Mesothelial cell of epicardium (in vitro differentiated cells): ENCODE results near the gene WDHD1. TPM values are rescaled to one million over a fixed set of nuclear protein-coding genes. Genes with fewer than 3 reads are reported as not detected.
"Not testable (repeated sequence)": the region's sequence is repeated elsewhere in the genome, so short reads cannot be mapped to it uniquely, and the experiment has no call there.

Experiments
- DNase-seq, 2 experiments: peaks; one replicate each; pipeline ENCODE4 v3.0.0; 2021; ENCODE audit warnings: low spot score in 2 of 2; ENCODE audit not compliant: unreplicated experiment in 2 of 2
- H3K27ac Mint-ChIP-seq: 2 replicates; pipeline ENCODE4 v1.8.0; 2021; ENCODE audit warnings: mixed read lengths
- H3K27me3 Mint-ChIP-seq: 2 replicates; pipeline ENCODE4 v1.8.0; 2021; ENCODE audit warnings: low read depth, mixed read lengths
- H3K36me3 Mint-ChIP-seq: 2 replicates; pipeline ENCODE4 v1.8.0; 2021; ENCODE audit warnings: mixed read lengths
- H3K4me1 Mint-ChIP-seq: 2 replicates; pipeline ENCODE4 v1.8.0; 2021; ENCODE audit warnings: mixed read lengths
- H3K4me3 Mint-ChIP-seq: 2 replicates; pipeline ENCODE4 v1.8.0; 2021; ENCODE audit warnings: mild to moderate bottlenecking, moderate library complexity, mixed read lengths
- H3K9me3 Mint-ChIP-seq: 2 replicates; pipeline ENCODE4 v1.8.0; 2021; ENCODE audit warnings: mixed read lengths
- total RNA-seq: library from RNA; stranded (reverse); gene quantifications from 3 replicates; pipeline ENCODE4 v1.2.1, GENCODE V29; 2021
- TF ChIP-seq, protein P1 (sequence below): fragments of 200-600 bp; sonication (generic); IDR thresholded peaks from one replicate; pipeline ENCODE4 v1.5.0; 2021; ENCODE audit warnings: antibody characterized with exemption; ENCODE audit not compliant: unreplicated experiment

The WDHD1 gene
- total RNA-seq, 1 donor from 2014 or later, result 15.5 TPM

DNA sequence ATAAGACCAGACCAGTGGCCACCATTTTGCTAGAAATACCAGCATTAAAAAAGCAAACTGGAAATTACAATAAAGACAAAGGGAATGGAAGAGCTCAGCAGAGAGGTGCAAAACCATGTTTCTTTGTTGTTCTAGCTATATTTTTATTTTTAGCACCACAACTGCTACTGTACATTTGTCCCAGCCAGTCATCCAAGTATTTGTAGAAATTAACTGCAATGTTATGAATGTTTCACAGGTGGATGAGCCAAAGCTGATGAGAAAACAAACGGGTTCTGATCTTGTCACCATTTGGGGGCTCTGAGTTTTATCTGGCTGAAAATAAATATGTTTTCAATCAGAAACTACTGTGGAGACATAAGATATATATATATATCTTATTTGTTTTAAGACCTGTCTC lies 99.3 kb downstream of the WDHD1 start:
- H3K36me3 Mint-ChIP-seq, result no peaks in the 10 kb centered on the region
- no peaks in the 10 kb centered on the region for H3K4me1 Mint-ChIP-seq
- H3K27ac Mint-ChIP-seq, result no peak overlapping the region
- H3K27me3 Mint-ChIP-seq, result no peaks in the 10 kb centered on the region
- no peak for DNase-seq
- H3K9me3 Mint-ChIP-seq, result no peaks in the 10 kb centered on the region
- no peak overlapping the region for H3K4me3 Mint-ChIP-seq
- TF ChIP-seq, protein P1, sequence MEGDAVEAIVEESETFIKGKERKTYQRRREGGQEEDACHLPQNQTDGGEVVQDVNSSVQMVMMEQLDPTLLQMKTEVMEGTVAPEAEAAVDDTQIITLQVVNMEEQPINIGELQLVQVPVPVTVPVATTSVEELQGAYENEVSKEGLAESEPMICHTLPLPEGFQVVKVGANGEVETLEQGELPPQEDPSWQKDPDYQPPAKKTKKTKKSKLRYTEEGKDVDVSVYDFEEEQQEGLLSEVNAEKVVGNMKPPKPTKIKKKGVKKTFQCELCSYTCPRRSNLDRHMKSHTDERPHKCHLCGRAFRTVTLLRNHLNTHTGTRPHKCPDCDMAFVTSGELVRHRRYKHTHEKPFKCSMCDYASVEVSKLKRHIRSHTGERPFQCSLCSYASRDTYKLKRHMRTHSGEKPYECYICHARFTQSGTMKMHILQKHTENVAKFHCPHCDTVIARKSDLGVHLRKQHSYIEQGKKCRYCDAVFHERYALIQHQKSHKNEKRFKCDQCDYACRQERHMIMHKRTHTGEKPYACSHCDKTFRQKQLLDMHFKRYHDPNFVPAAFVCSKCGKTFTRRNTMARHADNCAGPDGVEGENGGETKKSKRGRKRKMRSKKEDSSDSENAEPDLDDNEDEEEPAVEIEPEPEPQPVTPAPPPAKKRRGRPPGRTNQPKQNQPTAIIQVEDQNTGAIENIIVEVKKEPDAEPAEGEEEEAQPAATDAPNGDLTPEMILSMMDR, result no peak

GRCh38 chr14:54926570-54926969 lies 100.3 kb downstream of the WDHD1 start:
- DNase-seq, H3K4me1 Mint-ChIP-seq, H3K36me3 Mint-ChIP-seq, H3K4me3 Mint-ChIP-seq, H3K27me3 Mint-ChIP-seq, H3K27ac Mint-ChIP-seq, H3K9me3 Mint-ChIP-seq: not testable (repeated sequence)

DNA sequence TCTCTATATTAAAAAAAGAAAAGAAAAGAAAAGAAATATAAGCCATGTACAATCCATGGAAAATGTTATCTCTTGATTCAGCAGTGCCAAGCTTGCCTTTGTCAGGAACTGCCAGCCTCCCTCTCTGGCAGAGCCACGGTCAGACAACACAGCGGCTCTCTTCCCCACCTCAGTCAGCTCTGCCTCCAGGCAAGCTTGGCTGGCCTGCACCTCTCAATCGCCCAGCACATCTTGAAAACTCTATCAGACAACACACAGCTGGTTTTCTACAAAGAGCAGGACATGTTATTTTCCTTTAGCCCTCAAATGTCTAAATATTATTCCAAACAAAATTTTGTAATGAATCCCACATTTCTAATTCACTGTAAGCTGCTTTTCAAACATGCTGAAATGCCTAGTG lies 104.3 kb downstream of the WDHD1 start:
- H3K36me3 Mint-ChIP-seq, result no peaks in the 10 kb centered on the region
- TF ChIP-seq, protein P1, result no peak
- DNase-seq, result no peak
- H3K4me1 Mint-ChIP-seq, result no peaks in the 10 kb centered on the region
- no peaks in the 10 kb centered on the region for H3K9me3 Mint-ChIP-seq
- H3K27me3 Mint-ChIP-seq, result no peaks in the 10 kb centered on the region
- no peak overlapping the region for H3K4me3 Mint-ChIP-seq
- H3K27ac Mint-ChIP-seq, result no peak overlapping the region

DNA sequence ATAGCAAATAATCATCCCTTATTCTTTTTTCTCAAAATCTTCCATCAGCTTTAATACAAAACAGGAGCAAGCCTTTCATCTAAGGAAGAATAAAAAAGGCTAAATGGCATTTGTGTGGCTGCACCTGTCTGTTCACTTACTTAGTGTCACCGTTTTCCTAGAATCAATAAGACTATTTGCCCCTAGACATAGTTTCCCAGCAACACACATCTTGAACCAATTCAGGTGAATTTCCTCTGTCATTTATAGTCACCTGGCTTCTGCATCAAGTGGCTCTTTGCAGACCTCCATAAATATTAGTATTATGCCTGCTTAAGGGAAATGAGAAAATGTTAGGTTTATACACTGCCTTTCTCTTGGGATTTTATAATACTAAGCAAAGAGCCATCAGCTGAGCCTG lies 106.8 kb downstream of the WDHD1 start:
- no peaks in the 10 kb centered on the region for H3K27me3 Mint-ChIP-seq
- no peak overlapping the region for H3K4me3 Mint-ChIP-seq
- no peaks in the 10 kb centered on the region for H3K9me3 Mint-ChIP-seq
- DNase-seq, result no peak
- no peaks in the 10 kb centered on the region for H3K36me3 Mint-ChIP-seq
- H3K27ac Mint-ChIP-seq, result no peak overlapping the region
- H3K4me1 Mint-ChIP-seq, result no peaks in the 10 kb centered on the region
- TF ChIP-seq, protein P1, result no peak

- no peaks in the 10 kb centered on the region for H3K27me3 Mint-ChIP-seq
- DNase-seq, result no peak
- H3K4me3 Mint-ChIP-seq, result no peak overlapping the region
- H3K36me3 Mint-ChIP-seq, result no peaks in the 10 kb centered on the region
- no peaks in the 10 kb centered on the region for H3K9me3 Mint-ChIP-seq
- no peak overlapping the region for H3K27ac Mint-ChIP-seq
- no peaks in the 10 kb centered on the region for H3K4me1 Mint-ChIP-seq
- TF ChIP-seq, protein P1, result no peak
Measured at GRCh38 chr14:54919330-54919729, 107.6 kb downstream of the WDHD1 start.

GRCh38 chr14:54918427-54918826 lies 108.5 kb downstream of the WDHD1 start:
- no peaks in the 10 kb centered on the region for H3K4me1 Mint-ChIP-seq
- H3K4me3 Mint-ChIP-seq, result no peak overlapping the region
- TF ChIP-seq, protein P1, result no peak
- no peak for DNase-seq
- no peak overlapping the region for H3K27ac Mint-ChIP-seq
- no peaks in the 10 kb centered on the region for H3K36me3 Mint-ChIP-seq
- H3K27me3 Mint-ChIP-seq, result no peaks in the 10 kb centered on the region
- no peaks in the 10 kb centered on the region for H3K9me3 Mint-ChIP-seq
